ENCODE results near the gene HOXD12.

The HOXD12 gene

GRCh38 chr2:176092270-176093144, 7.1 kb upstream of the HOXD12 start, which contains the start of gene HOXD13:
Gene HOXD13, plus strand, starts transcription at chr2:176092721. Its CDS starts 170 bp downstream, at chr2:176092891.
- DNase-seq (ENCODE audit: low spot score), result no peak

GRCh38 chr2:176093145-176093897, 6.3 kb upstream of the HOXD12 start:
- no peak for DNase-seq (ENCODE audit: low spot score)

GRCh38 chr2:176093898-176094249, 5.7 kb upstream of the HOXD12 start:
- DNase-seq (ENCODE audit: low spot score), result no peak

GRCh38 chr2:176094349-176094748, 5.2 kb upstream of the HOXD12 start:
- no peak for DNase-seq (ENCODE audit: low spot score)

- DNase-seq (ENCODE audit: low spot score), result no peak
Measured at GRCh38 chr2:176095421-176095820, 4.2 kb upstream of the HOXD12 start.

- no peak for DNase-seq (ENCODE audit: low spot score)
Measured at GRCh38 chr2:176096243-176096985, 3.2 kb upstream of the HOXD12 start.

- DNase-seq (ENCODE audit: low spot score), result peak; percentile 46
Measured at GRCh38 chr2:176096986-176097819, 2.4 kb upstream of the HOXD12 start.

GRCh38 chr2:176097820-176098365, 1.7 kb upstream of the HOXD12 start:
- DNase-seq (ENCODE audit: low spot score), result no peak

- no peak for DNase-seq (ENCODE audit: low spot score)
Measured at GRCh38 chr2:176098366-176099158, 1.0 kb upstream of the HOXD12 start.

- DNase-seq (ENCODE audit: low spot score), result no peak
Measured at GRCh38 chr2:176099159-176099727, 352 bp upstream of the HOXD12 start.

GRCh38 chr2:176100547-176101140, 1.0 kb downstream of the HOXD12 start:
- DNase-seq (ENCODE audit: low spot score), result no peak

- no peak for DNase-seq (ENCODE audit: low spot score)
Measured at GRCh38 chr2:176101216-176101830, 1.7 kb downstream of the HOXD12 start.

GRCh38 chr2:176101842-176102241, 2.2 kb downstream of the HOXD12 start:
- no peak for DNase-seq (ENCODE audit: low spot score)

- no peak for DNase-seq (ENCODE audit: low spot score)
Measured at GRCh38 chr2:176102309-176102866, 2.8 kb downstream of the HOXD12 start.

GRCh38 chr2:176103194-176103593, 3.6 kb downstream of the HOXD12 start:
- DNase-seq (ENCODE audit: low spot score), result no peak

GRCh38 chr2:176103742-176104315, 4.2 kb downstream of the HOXD12 start:
- DNase-seq (ENCODE audit: low spot score), result no peak

GRCh38 chr2:176104316-176105077, 4.9 kb downstream of the HOXD12 start:
- no peak for DNase-seq (ENCODE audit: low spot score)

All from CD4-positive, alpha-beta T cell treated with Interleukin-15 for 4 hours (primary cell).